ENCODE measurements around the gene RTTN. TPM values are rescaled to one million over a fixed set of nuclear protein-coding genes. Genes with fewer than 3 reads are reported as not detected.

Gene RTTN
- total RNA-seq, 1 experiment from 2014 or later: 25.9 TPM

GRCh38 chr18:69961718-69962117, 243.8 kb downstream of the RTTN start:
- Histone ChIP-seq H3K27me3 (replicated peaks; ENCODE audit: insufficient read depth, low read depth, low read length, poor library complexity) (no peaks in the 10 kb centered on the region), H3K36me3 (ENCODE audit: insufficient read depth, low read length, poor library complexity, severe bottlenecking) (no peaks in the 10 kb centered on the region), H3K4me3 (ENCODE audit: low read depth, low read length, poor library complexity, severe bottlenecking) (no peak overlapping the region), H3K4me1 (ENCODE audit: insufficient read depth, low read length, poor library complexity, severe bottlenecking) (no peaks in the 10 kb centered on the region), H3K27ac (ENCODE audit: low read depth, low read length, poor library complexity, severe bottlenecking) (no peak overlapping the region), H3K9me3 (ENCODE audit: low read depth, low read length, poor library complexity, severe bottlenecking) (no peaks in the 10 kb centered on the region)
- ChIA-PET CTCF (no interaction called here), POLR2A (ENCODE audit: low non-redundant PET) (no interaction called here)
- DNase-seq (ENCODE audit: low spot score): no peak
- no TSS peak for BruUV-seq (replicated peaks)
- intact Hi-C loops (cut with micrococcal nuclease; ENCODE audit: unreplicated experiment): no loop called here
- TF ChIP-seq CTCF (conservative IDR thresholded peaks at IDR 0.05; ENCODE audit: low read depth, low read length): no peak
- TF ChIP-seq EZH2 (IDR thresholded peaks at IDR 0.05; ENCODE audit: borderline replicate concordance, low read depth, low read length, poor library complexity, severe bottlenecking): no peak

- no peaks in the 10 kb centered on the region for H3K36me3 ChIP-seq (ENCODE audit: insufficient read depth, low read length, poor library complexity, severe bottlenecking)
- no TSS peak for BruUV-seq (replicated peaks)
- ChIA-PET CTCF (interaction anchor here (0.7 kb wide), 1 partner anchor 114 kb away, joined by 8 read pairs; no protein-coding TSS in a partner anchor), POLR2A (ENCODE audit: low non-redundant PET) (interaction anchor here (0.7 kb wide), 1 partner anchor 9 kb away, joined by 5 read pairs; no protein-coding TSS in a partner anchor)
- H3K9me3 ChIP-seq (ENCODE audit: low read depth, low read length, poor library complexity, severe bottlenecking): no peaks in the 10 kb centered on the region
- no peaks in the 10 kb centered on the region for H3K27me3 ChIP-seq (replicated peaks; ENCODE audit: insufficient read depth, low read depth, low read length, poor library complexity)
- intact Hi-C loops (cut with micrococcal nuclease; ENCODE audit: unreplicated experiment): no loop called here
- TF ChIP-seq EZH2 (IDR thresholded peaks at IDR 0.05; ENCODE audit: borderline replicate concordance, low read depth, low read length, poor library complexity, severe bottlenecking) (no peak), CTCF (conservative IDR thresholded peaks at IDR 0.05; ENCODE audit: low read depth, low read length) (no peak)
- no peaks in the 10 kb centered on the region for H3K4me1 ChIP-seq (ENCODE audit: insufficient read depth, low read length, poor library complexity, severe bottlenecking)
- H3K27ac ChIP-seq (ENCODE audit: low read depth, low read length, poor library complexity, severe bottlenecking): no peak overlapping the region
- no peak overlapping the region for H3K4me3 ChIP-seq (ENCODE audit: low read depth, low read length, poor library complexity, severe bottlenecking)
- DNase-seq (ENCODE audit: low spot score): no peak
Measured at GRCh38 chr18:69958422-69958821, 247.1 kb downstream of the RTTN start.

GRCh38 chr18:69957747-69958146, 247.7 kb downstream of the RTTN start:
- CTCF ChIA-PET: no interaction called here

More at GRCh38 chr18:69957747-69958146, 247.7 kb downstream of the RTTN start:
- no peak for DNase-seq (ENCODE audit: low spot score)
- Histone ChIP-seq H3K4me1 (ENCODE audit: insufficient read depth, low read length, poor library complexity, severe bottlenecking) (no peaks in the 10 kb centered on the region), H3K36me3 (ENCODE audit: insufficient read depth, low read length, poor library complexity, severe bottlenecking) (no peaks in the 10 kb centered on the region), H3K9me3 (ENCODE audit: low read depth, low read length, poor library complexity, severe bottlenecking) (no peaks in the 10 kb centered on the region), H3K4me3 (ENCODE audit: low read depth, low read length, poor library complexity, severe bottlenecking) (no peak overlapping the region), H3K27me3 (replicated peaks; ENCODE audit: insufficient read depth, low read depth, low read length, poor library complexity) (no peaks in the 10 kb centered on the region), H3K27ac (ENCODE audit: low read depth, low read length, poor library complexity, severe bottlenecking) (no peak overlapping the region)
- no TSS peak for BruUV-seq (replicated peaks)
- intact Hi-C loops (cut with micrococcal nuclease; ENCODE audit: unreplicated experiment): no loop called here
- no peak for TF ChIP-seq CTCF (conservative IDR thresholded peaks at IDR 0.05; ENCODE audit: low read depth, low read length)
- no peak for TF ChIP-seq EZH2 (IDR thresholded peaks at IDR 0.05; ENCODE audit: borderline replicate concordance, low read depth, low read length, poor library complexity, severe bottlenecking)
- POLR2A ChIA-PET (ENCODE audit: low non-redundant PET): no interaction called here
